Measurements from ENCODE around the gene GPR146.

GPR146 gene

GRCh38 chr7:1097120-1097504 lies 52.8 kb downstream of the GPR146 start:
- no peak for TF ChIP-seq CTCF (IDR thresholded peaks at IDR 0.05; ENCODE audit: insufficient read depth, low read length, poor library complexity, severe bottlenecking)
- TF ChIP-seq EZH2phosphoT487 (conservative IDR thresholded peaks at IDR 0.05; ENCODE audit: low read length): no peak
- Histone ChIP-seq H3K79me2 (ENCODE audit: insufficient read depth, low read length) (no peaks in the 10 kb centered on the region), H3K27ac (ENCODE audit: low read depth, low read length) (no peak overlapping the region), H3K27me3 (ENCODE audit: low read length) (no peaks in the 10 kb centered on the region), H3F3A (ENCODE audit: insufficient read depth) (no peaks in the 10 kb centered on the region), H3K36me3 (ENCODE audit: low read length) (no peaks in the 10 kb centered on the region), H3K4me2 (ENCODE audit: low read depth, low read length, poor library complexity, severe bottlenecking) (no peak overlapping the region), H3K9me2 (replicated peaks; ENCODE audit: insufficient read depth, low read length) (no peaks in the 10 kb centered on the region), H3K9me3 (ENCODE audit: insufficient read depth, low read length) (no peaks in the 10 kb centered on the region), H3K4me3 (ENCODE audit: insufficient read depth, low read length, poor library complexity, severe bottlenecking) (no peak overlapping the region), H4K20me1 (ENCODE audit: low read depth, low read length) (no peaks in the 10 kb centered on the region), H2AFZ (ENCODE audit: low read depth, low read length, severe bottlenecking) (no peak overlapping the region), H3K9ac (ENCODE audit: low read length) (no peak overlapping the region)

GRCh38 chr7:1098243-1099153 lies 54.2 kb downstream of the GPR146 start:
- no peak overlapping the region for H3K4me2 ChIP-seq (ENCODE audit: low read depth, low read length, poor library complexity, severe bottlenecking)
- H3K9ac ChIP-seq (ENCODE audit: low read length): no peak overlapping the region
- no peaks in the 10 kb centered on the region for H3K27me3 ChIP-seq (ENCODE audit: low read length)
- H3K9me3 ChIP-seq (ENCODE audit: insufficient read depth, low read length): no peaks in the 10 kb centered on the region
- H3K27ac ChIP-seq (ENCODE audit: low read depth, low read length): no peak overlapping the region
- H3F3A ChIP-seq (ENCODE audit: insufficient read depth): no peaks in the 10 kb centered on the region
- H3K36me3 ChIP-seq (ENCODE audit: low read length): no peaks in the 10 kb centered on the region
- H3K4me3 ChIP-seq (ENCODE audit: insufficient read depth, low read length, poor library complexity, severe bottlenecking): no peak overlapping the region
- H3K79me2 ChIP-seq (ENCODE audit: insufficient read depth, low read length): no peaks in the 10 kb centered on the region
- H4K20me1 ChIP-seq (ENCODE audit: low read depth, low read length): no peaks in the 10 kb centered on the region
- no peaks in the 10 kb centered on the region for H3K9me2 ChIP-seq (replicated peaks; ENCODE audit: insufficient read depth, low read length)
- no peak overlapping the region for H2AFZ ChIP-seq (ENCODE audit: low read depth, low read length, severe bottlenecking)
- TF ChIP-seq CTCF (IDR thresholded peaks at IDR 0.05; ENCODE audit: insufficient read depth, low read length, poor library complexity, severe bottlenecking) (no peak), EZH2phosphoT487 (conservative IDR thresholded peaks at IDR 0.05; ENCODE audit: low read length) (no peak)

- Histone ChIP-seq H3K36me3 (ENCODE audit: low read length) (no peaks in the 10 kb centered on the region), H3K9me3 (ENCODE audit: insufficient read depth, low read length) (no peaks in the 10 kb centered on the region), H3K4me2 (ENCODE audit: low read depth, low read length, poor library complexity, severe bottlenecking) (no peak overlapping the region), H3K79me2 (ENCODE audit: insufficient read depth, low read length) (no peaks in the 10 kb centered on the region), H3F3A (ENCODE audit: insufficient read depth) (no peaks in the 10 kb centered on the region), H2AFZ (ENCODE audit: low read depth, low read length, severe bottlenecking) (no peak overlapping the region), H3K9ac (ENCODE audit: low read length) (no peak overlapping the region), H3K9me2 (replicated peaks; ENCODE audit: insufficient read depth, low read length) (no peaks in the 10 kb centered on the region), H3K27ac (ENCODE audit: low read depth, low read length) (no peak overlapping the region), H3K27me3 (ENCODE audit: low read length) (no peaks in the 10 kb centered on the region), H3K4me3 (ENCODE audit: insufficient read depth, low read length, poor library complexity, severe bottlenecking) (no peak overlapping the region), H4K20me1 (ENCODE audit: low read depth, low read length) (no peaks in the 10 kb centered on the region)
- TF ChIP-seq EZH2phosphoT487 (conservative IDR thresholded peaks at IDR 0.05; ENCODE audit: low read length) (no peak), CTCF (IDR thresholded peaks at IDR 0.05; ENCODE audit: insufficient read depth, low read length, poor library complexity, severe bottlenecking) (no peak)
Observed at GRCh38 chr7:1099154-1099542, 54.8 kb downstream of the GPR146 start.
